AG04450 (cell line): ENCODE data around the gene MEF2A. TPM values are rescaled to one million over a fixed set of nuclear protein-coding genes. Genes with fewer than 3 reads are reported as not detected.

ENCODE experiments used
- CTCF ChIA-PET: fragments of 300-600, 350-600 bp; formaldehyde crosslinking; extraction: SDS; loops from one replicate; lab custom pipeline; 2022; ENCODE audit warnings: antibody characterized with exemption, inconsistent platforms; lab: Charles Lee
- POLR2A ChIA-PET: fragments of 350-600 bp; formaldehyde crosslinking; extraction: SDS; loops from one replicate; lab custom pipeline; 2021; ENCODE audit warnings: antibody characterized with exemption, inconsistent platforms; lab: Yijun Ruan, JAX
- DNase-seq: peaks from one replicate; pipeline ENCODE4 v3.0.0-alpha.2; 2011; ENCODE audit warnings: low read depth, low spot score
- H3K27ac ChIP-seq: one replicate; pipeline ENCODE4 v1.5.1; 2012; ENCODE audit warnings: low read depth, low read length, control low read depth
- H3K27me3 ChIP-seq: one replicate; pipeline ENCODE4 v1.6.0; 2012; ENCODE audit warnings: low read length; ENCODE audit not compliant: control insufficient read depth, insufficient read depth
- H3K4me3 ChIP-seq: 2 replicates; pipeline ENCODE4 v1.5.1; 2011; ENCODE audit warnings: mild to moderate bottlenecking, low read depth, low read length, control low read depth
- H3K9me3 ChIP-seq: 2 replicates; pipeline ENCODE4 v1.5.1; 2012; ENCODE audit warnings: low read length; ENCODE audit not compliant: control insufficient read depth, insufficient read depth
- polyA plus RNA-seq: library from polyadenylated mRNA; depleted of rRNA; stranded (reverse); fragments of >200 nt; gene quantifications from 2 replicates; pipeline ENCODE4 v1.2.3, GENCODE V29; 2011
- TF ChIP-seq, protein P1 (sequence below): IDR thresholded peaks from 2 replicates; pipeline ENCODE4 v1.5.1; 2011; ENCODE audit warnings: low read depth, low read length, control low read depth, inconsistent platforms

MEF2A gene
- polyA plus RNA-seq, 1 experiment, result 40.9 TPM

DNA sequence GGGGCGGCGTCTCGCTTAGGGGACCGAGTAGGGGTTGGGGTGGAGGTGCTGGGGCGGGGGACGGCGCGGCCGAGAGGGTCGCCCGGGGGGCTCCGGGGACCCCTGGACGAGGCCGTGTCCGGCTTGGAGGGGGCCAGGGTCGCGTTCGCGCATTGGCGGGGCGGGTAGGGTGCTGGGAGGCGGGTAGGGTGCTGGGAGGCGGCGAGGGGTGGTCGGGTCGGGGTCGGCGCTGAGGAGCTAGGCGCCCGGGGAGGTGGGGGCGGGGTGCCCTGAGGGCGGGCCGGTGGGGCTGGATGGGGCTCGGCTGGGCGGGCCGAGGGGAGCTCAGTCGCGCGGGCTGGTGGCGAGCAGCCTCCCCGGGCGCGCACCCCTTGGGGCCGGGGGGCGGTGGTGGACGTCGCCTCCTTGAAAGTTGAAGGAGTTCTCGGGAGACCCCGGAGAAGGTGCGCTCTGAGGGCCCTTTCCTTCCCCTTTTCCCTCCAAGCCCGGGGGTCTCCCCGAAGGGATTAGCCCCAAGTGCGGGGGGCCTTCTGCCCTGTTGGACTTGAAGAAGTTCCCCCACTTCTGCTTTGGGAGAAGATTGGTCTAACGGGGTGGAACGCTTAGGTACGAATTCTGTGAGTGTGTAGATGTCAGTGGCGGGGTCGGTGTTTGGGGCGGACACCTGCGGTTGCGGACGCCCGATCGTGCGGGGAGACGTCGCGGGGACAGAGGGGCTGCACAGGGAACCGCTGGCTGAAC is 543 bp downstream of the MEF2A start:
- ChIA-PET POLR2A (interaction anchor here (1.0 kb wide), 4 partner anchors 89 to 111 kb away, joined by 3 read pairs; no protein-coding TSS in a partner anchor), CTCF (interaction anchor here (0.7 to 5.6 kb wide), 4 partner anchors 14 to 294 kb away, joined by 3 to 40 read pairs (median 4); no protein-coding TSS in a partner anchor)
- Histone ChIP-seq H3K4me3 (peak overlapping the region; percentile 88), H3K27me3 (peaks cover 4% of the 10 kb centered on the region), H3K27ac (no peak overlapping the region), H3K9me3 (no peaks in the 10 kb centered on the region)
- no peak for DNase-seq
- TF ChIP-seq, protein P1, sequence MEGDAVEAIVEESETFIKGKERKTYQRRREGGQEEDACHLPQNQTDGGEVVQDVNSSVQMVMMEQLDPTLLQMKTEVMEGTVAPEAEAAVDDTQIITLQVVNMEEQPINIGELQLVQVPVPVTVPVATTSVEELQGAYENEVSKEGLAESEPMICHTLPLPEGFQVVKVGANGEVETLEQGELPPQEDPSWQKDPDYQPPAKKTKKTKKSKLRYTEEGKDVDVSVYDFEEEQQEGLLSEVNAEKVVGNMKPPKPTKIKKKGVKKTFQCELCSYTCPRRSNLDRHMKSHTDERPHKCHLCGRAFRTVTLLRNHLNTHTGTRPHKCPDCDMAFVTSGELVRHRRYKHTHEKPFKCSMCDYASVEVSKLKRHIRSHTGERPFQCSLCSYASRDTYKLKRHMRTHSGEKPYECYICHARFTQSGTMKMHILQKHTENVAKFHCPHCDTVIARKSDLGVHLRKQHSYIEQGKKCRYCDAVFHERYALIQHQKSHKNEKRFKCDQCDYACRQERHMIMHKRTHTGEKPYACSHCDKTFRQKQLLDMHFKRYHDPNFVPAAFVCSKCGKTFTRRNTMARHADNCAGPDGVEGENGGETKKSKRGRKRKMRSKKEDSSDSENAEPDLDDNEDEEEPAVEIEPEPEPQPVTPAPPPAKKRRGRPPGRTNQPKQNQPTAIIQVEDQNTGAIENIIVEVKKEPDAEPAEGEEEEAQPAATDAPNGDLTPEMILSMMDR, result no peak

- Histone ChIP-seq H3K27me3 (no peaks in the 10 kb centered on the region), H3K27ac (no peak overlapping the region), H3K4me3 (0 out of 2 replicates have a peak overlapping the region, but pooled peaks have one; percentile 5), H3K9me3 (no peaks in the 10 kb centered on the region)
- TF ChIP-seq, protein P1, result no peak
- CTCF ChIA-PET, result interaction anchor here (0.9 to 5.6 kb wide), 3 partner anchors 136 to 296 kb away, joined by 3 to 40 read pairs (median 10); no protein-coding TSS in a partner anchor
- POLR2A ChIA-PET, result no interaction called here
- DNase-seq, result no peak
These were observed 3.0 kb downstream of the MEF2A start for GRCh38 chr15:99568625-99569352.

DNA sequence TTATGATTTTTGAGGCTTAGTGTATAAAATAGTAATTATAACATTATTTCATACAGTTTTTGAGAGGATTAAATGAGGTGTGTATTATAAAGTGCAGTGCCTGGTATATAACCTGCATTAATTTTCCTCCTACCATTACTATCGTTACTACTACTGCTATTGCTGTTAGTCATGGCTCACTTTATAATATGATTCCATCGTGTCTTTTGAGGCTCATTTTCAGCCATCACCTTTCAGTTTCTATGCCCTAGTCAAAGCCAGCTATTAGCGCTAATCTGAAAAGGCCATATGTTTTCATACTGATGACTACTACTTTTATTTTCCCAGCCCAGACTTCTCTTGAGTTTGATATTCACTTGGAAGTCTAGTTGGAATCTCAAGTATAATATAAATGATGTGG is 5.5 kb downstream of the MEF2A start:
- no peak overlapping the region for H3K27ac ChIP-seq
- DNase-seq, result no peak
- TF ChIP-seq, protein P1, result no peak
- CTCF ChIA-PET, result interaction anchor here (1.0 to 1.8 kb wide), 2 partner anchors 67 to 133 kb away, joined by 3 to 5 read pairs; no protein-coding TSS in a partner anchor
- H3K9me3 ChIP-seq, result no peaks in the 10 kb centered on the region
- H3K4me3 ChIP-seq, result no peak overlapping the region
- no peaks in the 10 kb centered on the region for H3K27me3 ChIP-seq
- POLR2A ChIA-PET, result no interaction called here

GRCh38 chr15:99574048-99574447 is 8.3 kb downstream of the MEF2A start:
- CTCF ChIA-PET, result interaction anchor here (1.0 to 1.3 kb wide), 2 partner anchors 130 to 165 kb away, joined by 3 read pairs; no protein-coding TSS in a partner anchor
- H3K9me3 ChIP-seq, result no peaks in the 10 kb centered on the region
- TF ChIP-seq, protein P1, result no peak

More at GRCh38 chr15:99574048-99574447, 8.3 kb downstream of the MEF2A start:
- Histone ChIP-seq H3K4me3 (no peak overlapping the region), H3K27ac (no peak overlapping the region), H3K27me3 (no peaks in the 10 kb centered on the region)
- POLR2A ChIA-PET, result no interaction called here
- no peak for DNase-seq
